Panc1 (cell line): Measurements from ENCODE around the gene KRTAP5-1.

Source experiments
- POLR2AphosphoS5 ChIP-seq: IDR thresholded peaks from 2 replicates; pipeline ENCODE4 v1.6.1; 2012; ENCODE audit warnings: mild to moderate bottlenecking, low read depth, low read length, moderate library complexity
- TF ChIP-seq, protein P1 (sequence below): fragments of 450-650 bp; IDR thresholded peaks from 2 replicates; pipeline ENCODE4 v1.5.1; 2017; ENCODE audit warnings: mild to moderate bottlenecking

DNA sequence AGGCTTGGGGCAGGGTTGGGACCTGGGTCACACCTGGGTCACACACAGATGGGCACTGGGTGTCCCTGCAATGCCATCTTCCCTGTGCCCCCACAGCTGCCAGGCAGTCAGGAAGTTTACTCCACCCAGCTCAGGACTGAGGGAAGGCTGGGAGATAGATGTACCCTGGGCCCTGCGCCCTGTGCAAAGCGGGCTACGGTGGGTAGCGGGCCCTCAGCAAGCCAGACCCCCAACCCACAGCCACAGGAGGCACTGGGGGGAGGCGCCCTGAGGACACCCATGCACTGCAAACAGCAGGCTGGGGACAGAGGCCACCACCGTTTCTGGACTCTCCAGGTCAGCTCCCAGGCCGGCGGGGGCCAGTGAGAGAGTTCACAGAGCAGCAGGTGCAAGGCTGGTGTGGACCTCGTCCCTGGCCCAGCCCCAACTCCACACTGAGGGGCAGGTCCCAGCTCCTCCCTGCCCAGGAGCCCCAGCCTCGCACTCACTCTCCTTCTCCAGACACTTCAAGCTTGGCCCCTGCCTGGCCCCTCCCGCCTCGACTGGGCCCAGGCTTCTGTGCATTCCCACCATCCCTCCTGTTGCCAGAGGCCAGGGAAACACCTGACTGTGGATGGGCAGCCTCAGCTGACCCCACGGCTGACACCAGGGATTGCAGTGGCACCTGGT is 17.9 kb downstream of the KRTAP5-1 start:
- TF ChIP-seq, protein P1, sequence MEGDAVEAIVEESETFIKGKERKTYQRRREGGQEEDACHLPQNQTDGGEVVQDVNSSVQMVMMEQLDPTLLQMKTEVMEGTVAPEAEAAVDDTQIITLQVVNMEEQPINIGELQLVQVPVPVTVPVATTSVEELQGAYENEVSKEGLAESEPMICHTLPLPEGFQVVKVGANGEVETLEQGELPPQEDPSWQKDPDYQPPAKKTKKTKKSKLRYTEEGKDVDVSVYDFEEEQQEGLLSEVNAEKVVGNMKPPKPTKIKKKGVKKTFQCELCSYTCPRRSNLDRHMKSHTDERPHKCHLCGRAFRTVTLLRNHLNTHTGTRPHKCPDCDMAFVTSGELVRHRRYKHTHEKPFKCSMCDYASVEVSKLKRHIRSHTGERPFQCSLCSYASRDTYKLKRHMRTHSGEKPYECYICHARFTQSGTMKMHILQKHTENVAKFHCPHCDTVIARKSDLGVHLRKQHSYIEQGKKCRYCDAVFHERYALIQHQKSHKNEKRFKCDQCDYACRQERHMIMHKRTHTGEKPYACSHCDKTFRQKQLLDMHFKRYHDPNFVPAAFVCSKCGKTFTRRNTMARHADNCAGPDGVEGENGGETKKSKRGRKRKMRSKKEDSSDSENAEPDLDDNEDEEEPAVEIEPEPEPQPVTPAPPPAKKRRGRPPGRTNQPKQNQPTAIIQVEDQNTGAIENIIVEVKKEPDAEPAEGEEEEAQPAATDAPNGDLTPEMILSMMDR: peak; percentile 58; the same call in 1 of the 2 replicates
- no peak for TF ChIP-seq POLR2AphosphoS5
